GM18867 (cell line): ENCODE measurements around the gene WDFY1.

Experiments
- ATAC-seq: cut with Tn5 transposase; IDR thresholded peaks from one replicate; pipeline ENCODE4 v1.9.1; 2021; ENCODE audit warnings: mild to moderate bottlenecking, moderate library complexity; ENCODE audit not compliant: unreplicated experiment

WDFY1 gene, protein sequence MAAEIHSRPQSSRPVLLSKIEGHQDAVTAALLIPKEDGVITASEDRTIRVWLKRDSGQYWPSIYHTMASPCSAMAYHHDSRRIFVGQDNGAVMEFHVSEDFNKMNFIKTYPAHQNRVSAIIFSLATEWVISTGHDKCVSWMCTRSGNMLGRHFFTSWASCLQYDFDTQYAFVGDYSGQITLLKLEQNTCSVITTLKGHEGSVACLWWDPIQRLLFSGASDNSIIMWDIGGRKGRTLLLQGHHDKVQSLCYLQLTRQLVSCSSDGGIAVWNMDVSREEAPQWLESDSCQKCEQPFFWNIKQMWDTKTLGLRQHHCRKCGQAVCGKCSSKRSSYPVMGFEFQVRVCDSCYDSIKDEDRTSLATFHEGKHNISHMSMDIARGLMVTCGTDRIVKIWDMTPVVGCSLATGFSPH

GRCh38 chr2:223944703-223945531, at the start of gene WDFY1:
Gene WDFY1, minus strand, starts transcription at chr2:223945335. Its CDS starts 51 bp downstream, at chr2:223945284.
- ATAC-seq = peak; percentile 78

- no peak for ATAC-seq
Observed at GRCh38 chr2:223994562-223995162, 49.5 kb upstream of the WDFY1 start.

DNA sequence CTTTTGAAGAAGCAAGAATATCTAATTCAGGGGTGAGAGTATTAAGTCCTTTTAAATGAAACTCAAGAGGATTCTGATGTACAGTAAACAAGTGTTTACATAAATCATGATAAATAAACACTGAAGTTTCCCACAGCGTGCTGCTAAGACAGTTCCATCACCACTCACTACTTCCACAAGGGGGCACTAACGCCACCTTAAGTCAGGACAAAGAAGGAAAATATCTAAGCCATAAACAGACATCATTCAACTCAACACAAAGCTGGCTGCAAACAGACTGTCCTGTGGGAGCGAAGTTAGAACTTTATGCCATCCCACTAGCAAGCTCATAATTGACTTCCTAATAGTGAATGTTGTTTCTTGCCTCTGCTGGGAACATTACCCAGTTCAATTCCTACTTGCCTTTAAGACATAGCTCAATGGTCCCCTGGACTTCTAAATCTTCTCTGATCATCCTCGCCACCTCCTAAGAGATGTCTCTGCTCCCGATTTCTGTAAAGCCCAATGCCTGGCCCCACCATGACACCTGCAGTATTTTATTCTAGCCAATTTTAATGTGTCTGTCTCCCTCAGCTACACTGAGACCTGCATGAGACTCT, 48.6 kb upstream of the WDFY1 start:
- peak; percentile 77 for ATAC-seq

DNA sequence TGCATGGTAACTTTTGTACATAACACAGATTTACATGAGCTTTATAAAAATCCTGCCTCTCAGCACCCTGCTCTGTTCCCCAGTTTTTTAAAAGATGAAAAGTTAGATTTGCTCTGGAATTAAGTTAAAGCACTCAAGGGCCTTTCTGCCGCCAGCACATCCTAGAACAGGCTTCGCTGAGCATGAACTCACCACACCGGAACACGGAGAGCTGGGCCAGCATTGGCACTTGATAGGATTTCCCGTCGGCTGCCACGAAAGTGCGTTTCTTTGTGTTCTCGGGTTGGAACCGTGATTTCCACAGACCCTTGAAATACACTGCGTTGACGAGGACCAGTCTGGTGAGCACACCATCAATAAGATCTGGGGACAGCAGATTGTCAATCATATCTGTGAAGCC, 46.5 kb upstream of the WDFY1 start:
- no peak for ATAC-seq

GRCh38 chr2:223989856-223990232, 44.7 kb upstream of the WDFY1 start:
- no peak for ATAC-seq

GRCh38 chr2:223989206-223989855, 44.2 kb upstream of the WDFY1 start:
- no peak for ATAC-seq

GRCh38 chr2:223981241-223981640, 36.1 kb upstream of the WDFY1 start:
- ATAC-seq = no peak

GRCh38 chr2:223980803-223981202, 35.7 kb upstream of the WDFY1 start:
- ATAC-seq = no peak

- no peak for ATAC-seq
Observed at GRCh38 chr2:223980397-223980735, 35.2 kb upstream of the WDFY1 start.

GRCh38 chr2:223979730-223980396, 34.7 kb upstream of the WDFY1 start:
- ATAC-seq = no peak

DNA sequence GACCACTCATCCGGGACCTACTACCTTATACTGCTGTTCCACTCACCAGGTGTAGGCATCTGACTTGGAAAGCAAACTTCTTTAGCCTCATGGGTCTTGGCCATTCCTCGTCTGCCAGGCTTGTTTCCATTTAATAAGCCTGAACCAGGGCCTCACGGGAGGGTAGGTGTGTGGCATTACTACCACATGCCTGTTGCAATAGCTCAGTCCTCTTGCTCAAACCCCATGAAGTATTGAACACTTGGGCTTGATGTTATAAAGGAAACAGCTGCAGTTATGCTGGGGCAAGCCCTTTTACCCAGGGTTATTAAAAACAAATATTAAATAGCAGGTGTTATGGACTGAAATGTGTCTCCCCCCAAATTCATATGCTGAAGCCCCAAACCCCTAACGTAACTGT, 33.3 kb upstream of the WDFY1 start:
- ATAC-seq = no peak

DNA sequence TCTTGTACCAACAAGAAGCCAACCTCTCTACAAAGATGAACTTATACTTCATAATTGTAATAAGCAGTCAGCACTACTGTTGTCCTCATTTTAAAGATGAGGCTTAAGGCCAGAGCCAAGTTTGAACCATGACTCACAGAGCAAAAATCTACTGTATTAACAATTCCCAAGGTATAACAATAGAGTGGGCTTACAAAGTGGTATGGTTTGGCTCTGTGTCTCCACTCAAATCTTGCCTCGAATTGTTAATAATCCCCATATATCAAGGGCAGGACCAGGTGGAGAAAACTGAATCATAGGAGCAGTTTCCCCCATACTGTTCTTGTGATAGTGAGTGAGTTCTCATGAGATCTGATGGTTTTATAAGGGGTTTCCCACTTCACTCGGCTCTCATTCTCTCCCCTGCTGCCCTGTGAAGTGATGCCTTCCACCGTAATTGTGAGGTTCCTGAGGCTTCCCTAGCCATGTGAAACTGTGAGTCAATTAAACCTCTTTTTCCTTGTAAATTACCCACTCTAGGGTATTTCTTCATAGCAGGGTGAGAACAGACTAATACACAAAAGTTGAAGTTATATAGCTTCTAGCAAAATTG, 31.6 kb upstream of the WDFY1 start:
- ATAC-seq = no peak

GRCh38 chr2:223973606-223974005, 28.5 kb upstream of the WDFY1 start:
- no peak for ATAC-seq

DNA sequence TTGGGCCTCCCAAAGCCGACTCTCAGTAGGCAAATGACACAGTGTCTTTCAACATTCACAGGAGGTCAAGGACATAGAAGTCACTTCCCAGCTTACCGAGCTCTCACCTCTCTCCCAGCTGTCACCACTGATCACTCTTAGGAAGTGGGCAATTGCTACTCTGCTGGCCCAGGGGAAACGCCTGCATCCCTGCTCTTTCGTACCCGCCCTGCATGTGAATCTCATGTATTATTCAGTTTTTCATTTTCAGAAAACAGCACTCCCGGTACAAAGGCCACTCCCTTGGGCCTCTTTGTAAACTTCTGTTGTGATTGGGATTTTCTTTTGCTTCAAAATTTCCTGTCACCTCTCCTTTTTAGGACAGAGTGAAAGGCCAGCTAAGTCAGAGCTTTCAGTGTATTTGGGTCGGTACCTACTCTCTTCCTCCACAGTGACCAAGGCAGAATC, 27.5 kb upstream of the WDFY1 start:
- no peak for ATAC-seq

DNA sequence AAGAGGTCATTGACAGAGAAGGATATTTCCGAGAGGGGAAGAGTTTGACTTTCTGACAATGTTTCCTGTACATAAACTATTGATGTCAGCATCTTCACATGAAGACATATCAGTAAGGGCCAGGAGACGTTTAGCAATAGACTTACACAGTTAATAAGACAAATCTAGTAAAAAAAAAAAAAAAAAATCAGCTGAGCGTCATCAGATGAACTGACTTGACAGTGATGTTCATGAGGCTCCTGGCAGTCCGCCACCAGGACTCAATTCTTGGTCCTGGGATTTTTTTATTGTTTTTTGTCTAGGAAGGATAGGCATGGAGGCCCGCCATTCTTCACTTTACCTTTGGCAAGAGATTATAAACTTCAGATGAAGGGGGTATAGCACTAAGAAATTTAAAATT, 26.6 kb upstream of the WDFY1 start:
- ATAC-seq = no peak

DNA sequence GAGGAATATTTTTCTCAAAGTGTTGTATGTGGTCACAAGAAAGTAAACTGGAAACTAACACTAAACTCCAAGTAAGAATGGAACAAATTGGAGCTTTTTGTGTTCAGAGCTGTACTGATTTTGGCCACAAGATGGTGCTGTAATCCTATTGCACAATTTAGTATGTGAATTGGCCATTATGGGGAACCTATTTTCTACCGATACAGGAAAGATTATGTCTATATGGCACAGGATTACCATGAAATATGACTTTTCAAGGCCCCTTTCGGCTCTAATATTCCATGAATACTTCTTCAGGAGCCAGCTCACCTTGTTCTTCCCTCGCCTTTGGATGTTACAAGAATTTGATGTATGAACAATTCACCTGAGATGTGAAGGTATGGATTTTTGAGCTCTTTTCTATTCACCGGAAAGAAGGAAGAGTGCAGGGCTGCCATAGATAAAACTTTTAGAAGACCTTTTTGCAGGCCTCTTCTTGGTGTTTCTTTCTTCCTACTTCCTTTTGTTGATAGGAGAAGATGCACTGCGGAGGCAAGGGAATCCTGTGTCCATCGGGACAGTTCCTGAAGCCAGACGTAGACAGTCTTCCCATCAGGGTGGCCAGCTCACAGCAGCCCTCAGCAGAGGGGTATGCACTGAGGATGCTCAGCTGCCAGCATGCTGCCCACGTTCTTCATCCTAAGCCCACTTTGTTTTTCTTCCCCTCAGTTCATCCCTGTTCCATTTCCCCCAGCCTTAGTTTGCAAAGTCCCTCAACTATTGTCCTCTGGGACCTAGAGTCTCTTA, 25.4 kb upstream of the WDFY1 start:
- ATAC-seq = peak; percentile 76

DNA sequence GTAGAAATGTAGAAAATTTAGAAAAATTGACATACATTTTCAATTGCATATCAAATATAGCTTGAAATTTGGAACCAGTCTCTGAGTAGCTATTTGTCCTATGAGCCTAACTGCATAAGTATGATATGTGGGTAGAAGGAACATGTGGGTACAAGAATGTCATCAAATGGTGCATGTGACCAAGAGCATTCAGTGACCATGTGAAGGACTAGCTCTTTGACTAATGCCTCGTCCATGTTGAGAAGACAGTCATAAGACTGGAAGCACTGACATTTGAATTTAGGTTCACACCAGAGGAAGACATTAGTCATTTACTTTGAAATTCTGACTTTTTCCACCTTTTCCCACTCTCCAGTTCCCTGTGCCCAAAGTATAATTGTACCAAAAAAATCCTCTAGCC, 24.7 kb upstream of the WDFY1 start:
- peak; percentile 32 for ATAC-seq

DNA sequence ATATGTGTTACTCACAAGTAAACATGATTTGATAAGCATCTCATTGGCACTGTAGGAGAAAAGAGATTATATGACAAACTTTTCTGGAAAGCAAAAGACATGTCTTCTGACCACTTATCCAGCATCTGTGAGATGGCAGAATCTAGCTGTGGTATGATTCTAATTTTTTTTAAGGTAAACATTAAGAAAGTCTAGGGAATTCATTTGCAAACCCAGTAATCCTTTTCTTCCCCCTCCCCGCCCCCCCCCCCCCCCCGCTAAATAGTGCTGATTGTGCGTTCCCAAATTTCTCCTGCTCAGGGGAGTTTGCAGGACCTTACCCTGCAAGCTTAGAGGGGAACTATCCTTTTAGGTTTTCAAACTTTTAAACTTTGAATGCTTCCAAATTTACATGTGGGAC, 24.2 kb upstream of the WDFY1 start:
- no peak for ATAC-seq

DNA sequence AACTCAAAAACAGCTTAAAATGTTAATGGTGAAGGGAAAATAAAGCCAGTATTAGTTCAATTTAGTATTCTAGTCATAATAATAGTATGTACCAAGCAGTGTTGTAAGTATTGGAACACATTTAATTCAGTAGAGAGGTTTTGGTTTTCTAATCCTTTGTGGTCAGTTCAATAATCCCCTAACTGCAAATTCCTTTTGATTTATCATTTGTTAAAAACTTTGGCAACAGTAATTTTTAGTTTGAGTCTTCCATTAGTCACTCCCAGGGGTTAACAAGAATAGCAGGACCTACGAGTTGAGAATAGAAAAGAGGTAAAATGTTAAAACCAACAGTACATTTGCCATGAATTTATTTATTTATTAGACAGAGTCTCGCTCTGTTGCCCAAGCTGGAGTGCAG, 22.8 kb upstream of the WDFY1 start:
- ATAC-seq = no peak
